ENCODE measurements around the gene LRRC14B. TPM values are rescaled to one million over a fixed set of nuclear protein-coding genes. Genes with fewer than 3 reads are reported as not detected.

The LRRC14B gene
- total and polyA plus RNA-seq, 2 of the 13 experiments (the other 11 are each of a cell fraction or from before 2014, with no cell fraction given), result not detected

DNA sequence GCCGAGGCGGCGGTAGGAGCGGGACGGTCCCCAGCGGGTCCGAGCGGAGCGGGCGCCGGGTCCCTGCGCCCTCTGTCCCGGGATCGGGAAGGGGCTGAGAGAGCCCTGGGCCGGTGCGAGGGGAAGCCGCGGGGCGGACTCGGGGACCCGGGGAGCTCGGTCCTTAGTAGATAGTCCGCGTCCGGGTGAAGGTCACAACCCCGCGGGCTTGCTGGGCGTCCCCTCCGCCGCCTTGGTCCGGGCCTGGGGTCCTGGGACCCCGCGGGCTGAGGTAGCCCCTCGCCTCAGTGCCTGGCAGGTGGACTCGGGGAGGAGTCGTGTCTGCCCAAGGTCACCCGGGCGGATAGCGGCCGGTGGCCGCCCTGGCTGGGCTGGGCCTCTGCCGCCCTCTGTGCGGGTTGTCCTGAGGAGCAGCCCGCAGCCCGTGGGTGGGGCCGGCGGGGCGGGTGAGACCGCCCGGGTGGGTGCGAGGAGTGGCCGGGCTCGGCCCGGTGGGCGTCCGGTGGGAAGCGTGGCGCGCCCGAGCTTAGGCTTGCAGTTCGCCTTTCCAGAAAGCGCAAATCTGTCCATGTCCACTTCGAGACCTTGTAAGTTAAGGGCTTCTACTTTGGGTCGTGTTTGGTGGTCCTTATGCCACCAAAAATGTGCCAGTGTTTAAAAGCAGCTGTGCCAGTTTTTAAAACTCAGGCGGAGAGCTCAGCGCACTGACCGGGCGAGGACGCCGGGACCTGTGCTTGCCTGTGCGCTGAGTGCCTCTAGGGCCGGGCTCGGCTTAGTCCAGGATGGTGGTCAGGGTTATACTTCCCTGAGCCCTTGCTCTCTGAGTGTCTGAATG lies 27.4 kb downstream of the LRRC14B start (continued):
- TF ChIP-seq, protein P1, sequence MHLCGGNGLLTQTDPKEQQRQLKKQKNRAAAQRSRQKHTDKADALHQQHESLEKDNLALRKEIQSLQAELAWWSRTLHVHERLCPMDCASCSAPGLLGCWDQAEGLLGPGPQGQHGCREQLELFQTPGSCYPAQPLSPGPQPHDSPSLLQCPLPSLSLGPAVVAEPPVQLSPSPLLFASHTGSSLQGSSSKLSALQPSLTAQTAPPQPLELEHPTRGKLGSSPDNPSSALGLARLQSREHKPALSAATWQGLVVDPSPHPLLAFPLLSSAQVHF (CRISPR knock-in tag; IDR thresholded peaks at IDR 0.05), result no peak
- TF ChIP-seq ZNF136 (CRISPR knock-in tag; IDR thresholded peaks at IDR 0.05; ENCODE audit: low read depth), result no peak
- TF ChIP-seq ZNF749 (CRISPR knock-in tag; IDR thresholded peaks at IDR 0.05; ENCODE audit: borderline replicate concordance), result no peak
- TF ChIP-seq ZNF430 (CRISPR knock-in tag; IDR thresholded peaks at IDR 0.05), result peak; percentile 38; the same call in 1 of the 2 replicates
- TF ChIP-seq EEA1 (CRISPR knock-in tag; IDR thresholded peaks at IDR 0.05; ENCODE audit: borderline replicate concordance), result 0 out of 2 replicates have a peak, but pooled peaks have one; percentile 26
- TF ChIP-seq, protein P2, sequence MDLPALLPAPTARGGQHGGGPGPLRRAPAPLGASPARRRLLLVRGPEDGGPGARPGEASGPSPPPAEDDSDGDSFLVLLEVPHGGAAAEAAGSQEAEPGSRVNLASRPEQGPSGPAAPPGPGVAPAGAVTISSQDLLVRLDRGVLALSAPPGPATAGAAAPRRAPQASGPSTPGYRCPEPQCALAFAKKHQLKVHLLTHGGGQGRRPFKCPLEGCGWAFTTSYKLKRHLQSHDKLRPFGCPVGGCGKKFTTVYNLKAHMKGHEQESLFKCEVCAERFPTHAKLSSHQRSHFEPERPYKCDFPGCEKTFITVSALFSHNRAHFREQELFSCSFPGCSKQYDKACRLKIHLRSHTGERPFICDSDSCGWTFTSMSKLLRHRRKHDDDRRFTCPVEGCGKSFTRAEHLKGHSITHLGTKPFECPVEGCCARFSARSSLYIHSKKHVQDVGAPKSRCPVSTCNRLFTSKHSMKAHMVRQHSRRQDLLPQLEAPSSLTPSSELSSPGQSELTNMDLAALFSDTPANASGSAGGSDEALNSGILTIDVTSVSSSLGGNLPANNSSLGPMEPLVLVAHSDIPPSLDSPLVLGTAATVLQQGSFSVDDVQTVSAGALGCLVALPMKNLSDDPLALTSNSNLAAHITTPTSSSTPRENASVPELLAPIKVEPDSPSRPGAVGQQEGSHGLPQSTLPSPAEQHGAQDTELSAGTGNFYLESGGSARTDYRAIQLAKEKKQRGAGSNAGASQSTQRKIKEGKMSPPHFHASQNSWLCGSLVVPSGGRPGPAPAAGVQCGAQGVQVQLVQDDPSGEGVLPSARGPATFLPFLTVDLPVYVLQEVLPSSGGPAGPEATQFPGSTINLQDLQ (CRISPR knock-in tag; IDR thresholded peaks at IDR 0.05), result peak; percentile 75; the same call in 1 of the 2 replicates
- TF ChIP-seq PTBP1 (IDR thresholded peaks at IDR 0.05; ENCODE audit: low read depth, low read length, poor library complexity, severe bottlenecking), result no peak
- TF ChIP-seq HNF4A (CRISPR knock-in tag; IDR thresholded peaks at IDR 0.05), result no peak
- TF ChIP-seq, protein P3, sequence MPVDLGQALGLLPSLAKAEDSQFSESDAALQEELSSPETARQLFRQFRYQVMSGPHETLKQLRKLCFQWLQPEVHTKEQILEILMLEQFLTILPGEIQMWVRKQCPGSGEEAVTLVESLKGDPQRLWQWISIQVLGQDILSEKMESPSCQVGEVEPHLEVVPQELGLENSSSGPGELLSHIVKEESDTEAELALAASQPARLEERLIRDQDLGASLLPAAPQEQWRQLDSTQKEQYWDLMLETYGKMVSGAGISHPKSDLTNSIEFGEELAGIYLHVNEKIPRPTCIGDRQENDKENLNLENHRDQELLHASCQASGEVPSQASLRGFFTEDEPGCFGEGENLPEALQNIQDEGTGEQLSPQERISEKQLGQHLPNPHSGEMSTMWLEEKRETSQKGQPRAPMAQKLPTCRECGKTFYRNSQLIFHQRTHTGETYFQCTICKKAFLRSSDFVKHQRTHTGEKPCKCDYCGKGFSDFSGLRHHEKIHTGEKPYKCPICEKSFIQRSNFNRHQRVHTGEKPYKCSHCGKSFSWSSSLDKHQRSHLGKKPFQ (CRISPR knock-in tag; IDR thresholded peaks at IDR 0.05; ENCODE audit: insufficient replicate concordance), result no peak
- TF ChIP-seq, protein P4, sequence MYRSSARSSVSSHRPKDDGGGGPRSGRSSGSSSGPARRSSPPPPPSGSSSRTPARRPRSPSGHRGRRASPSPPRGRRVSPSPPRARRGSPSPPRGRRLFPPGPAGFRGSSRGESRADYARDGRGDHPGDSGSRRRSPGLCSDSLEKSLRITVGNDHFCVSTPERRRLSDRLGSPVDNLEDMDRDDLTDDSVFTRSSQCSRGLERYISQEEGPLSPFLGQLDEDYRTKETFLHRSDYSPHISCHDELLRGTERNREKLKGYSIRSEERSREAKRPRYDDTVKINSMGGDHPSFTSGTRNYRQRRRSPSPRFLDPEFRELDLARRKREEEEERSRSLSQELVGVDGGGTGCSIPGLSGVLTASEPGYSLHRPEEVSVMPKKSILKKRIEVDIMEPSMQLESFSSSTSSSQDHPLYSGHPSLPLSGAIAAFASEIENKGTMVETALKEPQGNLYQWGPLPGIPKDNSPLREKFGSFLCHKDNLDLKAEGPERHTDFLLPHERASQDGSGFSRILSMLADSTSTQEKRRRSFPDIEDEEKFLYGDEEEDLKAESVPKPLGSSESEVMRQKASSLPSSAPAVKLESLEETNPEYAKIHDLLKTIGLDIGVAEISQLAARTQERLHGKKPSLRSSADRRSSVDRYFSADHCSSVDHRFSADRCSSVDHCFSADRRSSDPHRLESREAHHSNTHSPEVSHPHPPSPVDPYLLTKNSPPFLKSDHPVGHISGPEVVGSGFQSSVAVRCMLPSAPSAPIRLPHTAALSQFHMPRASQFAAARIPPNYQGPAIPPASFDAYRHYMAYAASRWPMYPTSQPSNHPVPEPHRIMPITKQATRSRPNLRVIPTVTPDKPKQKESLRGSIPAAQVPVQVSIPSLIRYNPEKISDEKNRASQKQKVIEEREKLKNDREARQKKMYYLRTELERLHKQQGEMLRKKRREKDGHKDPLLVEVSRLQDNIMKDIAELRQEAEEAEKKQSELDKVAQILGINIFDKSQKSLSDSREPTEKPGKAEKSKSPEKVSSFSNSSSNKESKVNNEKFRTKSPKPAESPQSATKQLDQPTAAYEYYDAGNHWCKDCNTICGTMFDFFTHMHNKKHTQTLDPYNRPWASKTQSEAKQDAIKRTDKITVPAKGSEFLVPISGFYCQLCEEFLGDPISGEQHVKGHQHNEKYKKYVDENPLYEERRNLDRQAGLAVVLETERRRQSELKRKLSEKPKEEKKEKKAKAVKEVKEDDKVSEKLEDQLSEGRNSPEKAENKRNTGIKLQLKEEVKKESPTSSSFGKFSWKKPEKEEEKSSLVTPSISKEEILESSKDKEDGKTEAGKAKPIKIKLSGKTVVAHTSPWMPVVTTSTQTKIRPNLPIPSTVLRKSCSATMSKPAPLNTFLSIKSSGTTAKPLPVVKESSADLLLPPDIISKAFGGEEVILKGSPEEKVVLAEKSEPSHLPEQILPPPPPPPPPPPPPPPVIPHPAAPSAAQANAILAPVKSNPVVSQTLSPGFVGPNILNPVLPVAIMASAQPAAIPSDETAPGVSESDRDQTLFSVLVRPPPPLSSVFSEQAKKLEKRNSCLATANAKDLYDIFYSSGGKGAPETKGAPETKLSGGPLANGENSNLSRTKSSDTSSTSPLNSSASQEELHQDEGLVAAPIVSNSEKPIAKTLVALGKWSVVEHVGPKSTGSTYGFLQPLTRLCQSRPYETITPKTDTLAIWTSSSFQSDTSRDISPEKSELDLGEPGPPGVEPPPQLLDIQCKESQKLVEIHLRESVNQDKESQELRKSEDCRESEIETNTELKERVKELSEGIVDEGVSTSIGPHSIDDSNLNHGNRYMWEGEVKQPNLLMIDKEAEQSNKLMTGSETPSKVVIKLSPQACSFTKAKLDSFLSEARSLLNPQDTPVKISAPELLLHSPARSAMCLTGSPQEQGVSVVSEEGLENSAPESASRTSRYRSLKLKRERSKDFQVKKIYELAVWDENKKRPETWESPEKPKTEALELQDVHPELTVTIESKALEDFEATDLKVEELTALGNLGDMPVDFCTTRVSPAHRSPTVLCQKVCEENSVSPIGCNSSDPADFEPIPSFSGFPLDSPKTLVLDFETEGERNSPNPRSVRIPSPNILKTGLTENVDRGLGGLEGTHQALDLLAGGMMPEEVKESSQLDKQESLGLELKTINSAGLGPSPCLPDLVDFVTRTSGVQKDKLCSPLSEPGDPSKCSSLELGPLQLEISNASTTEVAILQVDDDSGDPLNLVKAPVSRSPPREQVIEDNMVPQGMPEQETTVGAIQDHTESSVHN (CRISPR knock-in tag; IDR thresholded peaks at IDR 0.05), result no peak
- no peak for TF ChIP-seq ZNF550 (CRISPR knock-in tag; IDR thresholded peaks at IDR 0.05; ENCODE audit: borderline replicate concordance)
- TF ChIP-seq TARDBP (CRISPR knock-in tag; IDR thresholded peaks at IDR 0.05), result no peak
- TF ChIP-seq ZFP36 (IDR thresholded peaks at IDR 0.05; ENCODE audit: borderline replicate concordance, low read depth, low read length, partially characterized antibody), result no peak
- peak; percentile 41; the same call in 1 of the 2 replicates for TF ChIP-seq ZNF501 (CRISPR knock-in tag; IDR thresholded peaks at IDR 0.05)
